HG02885 (cell line): ENCODE results near the gene ST7.
"Not testable (repeated sequence)": the region's sequence is repeated elsewhere in the genome, so short reads cannot be mapped to it uniquely, and the experiment has no call there.

Experiments
- ATAC-seq: cut with Tn5 transposase; IDR thresholded peaks from one replicate; pipeline ENCODE4 v1.9.1; 2021; ENCODE audit warnings: mild to moderate bottlenecking; ENCODE audit not compliant: unreplicated experiment, poor library complexity

The ST7 gene

GRCh38 chr7:116949941-116950801 is 3.1 kb upstream of the ST7 start:
- no peak for ATAC-seq

- no peak for ATAC-seq
Observed at GRCh38 chr7:116950889-116951351, 2.4 kb upstream of the ST7 start.

- no peak for ATAC-seq
Observed at GRCh38 chr7:116951366-116952292, 1.7 kb upstream of the ST7 start.

GRCh38 chr7:116952635-116953371 is 498 bp upstream of the ST7 start:
- ATAC-seq = no peak

- peak; percentile 15 for ATAC-seq
Observed at GRCh38 chr7:116953906-116954838, 871 bp downstream of the ST7 start.

GRCh38 chr7:116955340-116955739 is 2.0 kb downstream of the ST7 start:
- ATAC-seq = no peak

GRCh38 chr7:116955801-116956476 is 2.6 kb downstream of the ST7 start:
- ATAC-seq = peak; percentile 79

- no peak for ATAC-seq
Observed at GRCh38 chr7:116956477-116956804, 3.1 kb downstream of the ST7 start.

GRCh38 chr7:116957874-116958273 is 4.6 kb downstream of the ST7 start:
- ATAC-seq = peak; percentile 27

- ATAC-seq = not testable (repeated sequence)
Observed at GRCh38 chr7:116961966-116962673, 8.8 kb downstream of the ST7 start.

GRCh38 chr7:116963234-116963633 is 9.9 kb downstream of the ST7 start:
- ATAC-seq = peak; percentile 53

GRCh38 chr7:116966601-116967000 is 13.3 kb downstream of the ST7 start:
- ATAC-seq = no peak

GRCh38 chr7:116967254-116967922 is 14.1 kb downstream of the ST7 start:
- ATAC-seq = no peak

GRCh38 chr7:116967983-116968382 is 14.7 kb downstream of the ST7 start:
- no peak for ATAC-seq

- ATAC-seq = no peak
Observed at GRCh38 chr7:116968631-116969030, 15.3 kb downstream of the ST7 start.

- ATAC-seq = no peak
Observed at GRCh38 chr7:116969371-116969902, 16.1 kb downstream of the ST7 start.

- ATAC-seq = peak; percentile 81
Observed at GRCh38 chr7:116970238-116970910, 17.1 kb downstream of the ST7 start.
